GM18868 (cell line): Measurements from ENCODE around the gene ABCA5.
"Not testable (repeated sequence)": the region's sequence is repeated elsewhere in the genome, so short reads cannot be mapped to it uniquely, and the experiment has no call there.

Experiments
- ATAC-seq: cut with Tn5 transposase; IDR thresholded peaks from one replicate; pipeline ENCODE4 v1.9.1; 2021; ENCODE audit warnings: mild to moderate bottlenecking, moderate library complexity; ENCODE audit not compliant: unreplicated experiment

ABCA5 gene

GRCh38 chr17:69218986-69219385 is 107.9 kb downstream of the ABCA5 start:
- no peak for ATAC-seq

- ATAC-seq = no peak
Measured at GRCh38 chr17:69213059-69213813, 113.7 kb downstream of the ABCA5 start.

GRCh38 chr17:69208640-69209039 is 118.3 kb downstream of the ABCA5 start:
- ATAC-seq = no peak

- no peak for ATAC-seq
Measured at GRCh38 chr17:69207151-69207550, 119.8 kb downstream of the ABCA5 start.

- no peak for ATAC-seq
Measured at GRCh38 chr17:69198238-69198637, 128.7 kb downstream of the ABCA5 start.

- not testable (repeated sequence) for ATAC-seq
Measured at GRCh38 chr17:69196105-69196653, 130.8 kb downstream of the ABCA5 start.
